K562 (cell line): ENCODE data around the gene RAE1. TPM values are rescaled to one million over a fixed set of nuclear protein-coding genes. Genes with fewer than 3 reads are reported as not detected.
A peak's percentile ranks its signal among the peaks of the same experiment; 100 is the strongest.

Experiments used
- BHLHE40 ChIP-seq: IDR thresholded peaks from 2 replicates; pipeline ENCODE4 v1.6.1; 2011; ENCODE audit warnings: low read length, improper control_type of control experiment
- CBX1 ChIP-seq: sonication (generic); IDR thresholded peaks from 2 replicates; pipeline ENCODE4 v1.6.1; 2016; ENCODE audit warnings: antibody characterized with exemption, low read depth, mild to moderate bottlenecking
- CHCHD3 ChIP-seq: fragments of 250-450 bp; sonication (Bioruptor Pico); IDR thresholded peaks from 2 replicates; pipeline ENCODE4 v2.1.2; 2022; ENCODE audit warnings: mild to moderate bottlenecking
- ERF ChIP-seq: fragments of 450-650 bp; formaldehyde crosslinking; IDR thresholded peaks from 2 replicates; pipeline ENCODE4 v1.4.0; 2020; ENCODE audit warnings: mild to moderate bottlenecking, mixed read lengths
- ILF3 ChIP-seq: fragments of 450-650 bp; IDR thresholded peaks from 2 replicates; pipeline ENCODE4 v1.6.1; 2018; ENCODE audit warnings: antibody characterized with exemption, mild to moderate bottlenecking, moderate library complexity, borderline replicate concordance
- KAT8 ChIP-seq: fragments of 450-650 bp; IDR thresholded peaks from 2 replicates; pipeline ENCODE4 v1.6.1; 2016; ENCODE audit warnings: low read depth, mild to moderate bottlenecking
- KLF16 ChIP-seq: IDR thresholded peaks from 2 replicates; pipeline ENCODE4 v1.6.1; 2016; ENCODE audit warnings: antibody characterized with exemption
- MECOM ChIP-seq: fragments of 250-450 bp; sonication (Bioruptor Pico); IDR thresholded peaks from 2 replicates; pipeline ENCODE4 v1.8.0; 2022; ENCODE audit warnings: inconsistent platforms
- NFE2 ChIP-seq: IDR thresholded peaks from 2 replicates; pipeline ENCODE4 v1.6.1; 2014; ENCODE audit warnings: antibody characterized with exemption, low read depth
- RFX7 ChIP-seq: fragments of 250-450 bp; sonication (Bioruptor Pico); IDR thresholded peaks from 2 replicates; pipeline ENCODE4 v1.5.1; 2021; ENCODE audit warnings: mild to moderate bottlenecking
- SMAD1 ChIP-seq: fragments of 150-350 bp; IDR thresholded peaks from 2 replicates; pipeline ENCODE4 v1.6.1; 2014; ENCODE audit warnings: low read length, low read depth; ENCODE audit not compliant: partially characterized antibody
- SNRNP70 ChIP-seq: fragments of 200-400 bp; formaldehyde crosslinking; optimal IDR thresholded peaks from 2 replicates; pipeline ENCODE3; 2017; ENCODE audit warnings: low read depth, low read length
- STAT5B ChIP-seq: fragments of 250-450 bp; sonication (Bioruptor Pico); IDR thresholded peaks from 2 replicates; pipeline ENCODE4 v1.8.0; 2021; ENCODE audit warnings: mild to moderate bottlenecking, inconsistent platforms
- TOE1 ChIP-seq, 2 experiments: fragments of 450-650 bp in 1 of 2; sonication (generic) in 1 of 2; formaldehyde crosslinking in 1 of 2; IDR thresholded peaks; 2 replicates each; pipeline versions ENCODE4 v1.7.1 to v1.8.0; 2016 to 2022; ENCODE audit warnings: borderline replicate concordance in 2 of 2, mild to moderate bottlenecking in 2 of 2, antibody characterized with exemption in 1 of 2, inconsistent platforms in 1 of 2, low read depth in 1 of 2, missing genetic modification reagents in 1 of 2, moderate library complexity in 1 of 2
- ZKSCAN1 ChIP-seq: fragments of 150-350 bp; IDR thresholded peaks from 2 replicates; pipeline ENCODE4 v1.6.1; 2016; ENCODE audit warnings: low read depth, low read length
- ZNF274 ChIP-seq: IDR thresholded peaks from 2 replicates; pipeline ENCODE4 v1.6.1; 2011; ENCODE audit warnings: low read depth, mild to moderate bottlenecking, low read length, moderate library complexity, borderline replicate concordance
- polyA plus RNA-seq, 8 experiments: library from polyadenylated mRNA; depleted of rRNA in 4 of 8; stranded (reverse) in 5 of 8; unstranded in 3 of 8; fragments of >200 nt; fragmentation: Nextera tagmentation in 2 of 8; fragmentation: Illumina TruSeq in 1 of 8; extraction: Ambion mirVana in 2 of 8; extraction: Trizol in 1 of 8; gene quantifications; 2 replicates each; pipeline versions ENCODE4 v1.2.1 to v1.2.3, GENCODE V29; 2011 to 2014; ENCODE audit warnings: inconsistent platforms in 1 of 8, missing spikeins in 1 of 8
- total RNA-seq, 7 experiments: library from RNA; depleted of rRNA in 6 of 7; stranded (reverse); fragments of >200 nt in 6 of 7; fragmentation: Illumina TruSeq in 2 of 7; extraction: Trizol in 2 of 7; gene quantifications; 2 replicates each; pipeline versions ENCODE4 v1.2.1 to v1.2.3, GENCODE V29; 2011 to 2021; ENCODE audit warnings: low replicate concordance in 1 of 7
- TF ChIP-seq, protein P1 (sequence below): fragments of 450-650 bp; IDR thresholded peaks from 2 replicates; pipeline ENCODE4 v1.6.1; 2016
- TF ChIP-seq, protein P2 (sequence below): fragments of 200-600 bp; sonication (generic); IDR thresholded peaks from one replicate; pipeline ENCODE4 v1.6.1; 2012; ENCODE audit warnings: mild to moderate bottlenecking, low read depth, low read length, inconsistent platforms

RAE1 gene
- total and polyA plus RNA-seq, 9 of the 15 experiments (the other 6 are each of a cell fraction or from before 2014, with no cell fraction given): 33.7 to 248 (median 77.7) TPM

GRCh38 chr20:57412347-57413029, 61.4 kb downstream of the RAE1 start (continued):
- no peak for TF ChIP-seq SMAD1
- no peak for TF ChIP-seq RFX7 (CRISPR knock-in tag)
- no peak for TF ChIP-seq ILF3
- peak; percentile 18; the same call in 1 of the 2 replicates for TF ChIP-seq ERF (CRISPR knock-in tag)
- TF ChIP-seq CHCHD3 (CRISPR knock-in tag): no peak
- no peak for TF ChIP-seq MECOM (CRISPR knock-in tag)
- TF ChIP-seq SNRNP70: no peak
- no peak for TF ChIP-seq TOE1 (IDR thresholded peaks at IDR 0.05; ENCODE audit: borderline replicate concordance)
- no peak for TF ChIP-seq TOE1 (CRISPR knock-in tag; IDR thresholded peaks at IDR 0.05; ENCODE audit: borderline replicate concordance, low read depth)
- peak; percentile 48; the same call in 1 of the 2 replicates for TF ChIP-seq BHLHE40
- peak; percentile 27; the same call in 1 of the 2 replicates for TF ChIP-seq KLF16
- no peak for TF ChIP-seq STAT5B (CRISPR knock-in tag)
- TF ChIP-seq, protein P1, sequence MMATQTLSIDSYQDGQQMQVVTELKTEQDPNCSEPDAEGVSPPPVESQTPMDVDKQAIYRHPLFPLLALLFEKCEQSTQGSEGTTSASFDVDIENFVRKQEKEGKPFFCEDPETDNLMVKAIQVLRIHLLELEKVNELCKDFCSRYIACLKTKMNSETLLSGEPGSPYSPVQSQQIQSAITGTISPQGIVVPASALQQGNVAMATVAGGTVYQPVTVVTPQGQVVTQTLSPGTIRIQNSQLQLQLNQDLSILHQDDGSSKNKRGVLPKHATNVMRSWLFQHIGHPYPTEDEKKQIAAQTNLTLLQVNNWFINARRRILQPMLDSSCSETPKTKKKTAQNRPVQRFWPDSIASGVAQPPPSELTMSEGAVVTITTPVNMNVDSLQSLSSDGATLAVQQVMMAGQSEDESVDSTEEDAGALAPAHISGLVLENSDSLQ: no peak
- TF ChIP-seq KAT8: no peak
- no peak for TF ChIP-seq CBX1
- TF ChIP-seq ZKSCAN1: no peak
- no peak for TF ChIP-seq ZNF274
- no peak for TF ChIP-seq NFE2
- TF ChIP-seq, protein P2, sequence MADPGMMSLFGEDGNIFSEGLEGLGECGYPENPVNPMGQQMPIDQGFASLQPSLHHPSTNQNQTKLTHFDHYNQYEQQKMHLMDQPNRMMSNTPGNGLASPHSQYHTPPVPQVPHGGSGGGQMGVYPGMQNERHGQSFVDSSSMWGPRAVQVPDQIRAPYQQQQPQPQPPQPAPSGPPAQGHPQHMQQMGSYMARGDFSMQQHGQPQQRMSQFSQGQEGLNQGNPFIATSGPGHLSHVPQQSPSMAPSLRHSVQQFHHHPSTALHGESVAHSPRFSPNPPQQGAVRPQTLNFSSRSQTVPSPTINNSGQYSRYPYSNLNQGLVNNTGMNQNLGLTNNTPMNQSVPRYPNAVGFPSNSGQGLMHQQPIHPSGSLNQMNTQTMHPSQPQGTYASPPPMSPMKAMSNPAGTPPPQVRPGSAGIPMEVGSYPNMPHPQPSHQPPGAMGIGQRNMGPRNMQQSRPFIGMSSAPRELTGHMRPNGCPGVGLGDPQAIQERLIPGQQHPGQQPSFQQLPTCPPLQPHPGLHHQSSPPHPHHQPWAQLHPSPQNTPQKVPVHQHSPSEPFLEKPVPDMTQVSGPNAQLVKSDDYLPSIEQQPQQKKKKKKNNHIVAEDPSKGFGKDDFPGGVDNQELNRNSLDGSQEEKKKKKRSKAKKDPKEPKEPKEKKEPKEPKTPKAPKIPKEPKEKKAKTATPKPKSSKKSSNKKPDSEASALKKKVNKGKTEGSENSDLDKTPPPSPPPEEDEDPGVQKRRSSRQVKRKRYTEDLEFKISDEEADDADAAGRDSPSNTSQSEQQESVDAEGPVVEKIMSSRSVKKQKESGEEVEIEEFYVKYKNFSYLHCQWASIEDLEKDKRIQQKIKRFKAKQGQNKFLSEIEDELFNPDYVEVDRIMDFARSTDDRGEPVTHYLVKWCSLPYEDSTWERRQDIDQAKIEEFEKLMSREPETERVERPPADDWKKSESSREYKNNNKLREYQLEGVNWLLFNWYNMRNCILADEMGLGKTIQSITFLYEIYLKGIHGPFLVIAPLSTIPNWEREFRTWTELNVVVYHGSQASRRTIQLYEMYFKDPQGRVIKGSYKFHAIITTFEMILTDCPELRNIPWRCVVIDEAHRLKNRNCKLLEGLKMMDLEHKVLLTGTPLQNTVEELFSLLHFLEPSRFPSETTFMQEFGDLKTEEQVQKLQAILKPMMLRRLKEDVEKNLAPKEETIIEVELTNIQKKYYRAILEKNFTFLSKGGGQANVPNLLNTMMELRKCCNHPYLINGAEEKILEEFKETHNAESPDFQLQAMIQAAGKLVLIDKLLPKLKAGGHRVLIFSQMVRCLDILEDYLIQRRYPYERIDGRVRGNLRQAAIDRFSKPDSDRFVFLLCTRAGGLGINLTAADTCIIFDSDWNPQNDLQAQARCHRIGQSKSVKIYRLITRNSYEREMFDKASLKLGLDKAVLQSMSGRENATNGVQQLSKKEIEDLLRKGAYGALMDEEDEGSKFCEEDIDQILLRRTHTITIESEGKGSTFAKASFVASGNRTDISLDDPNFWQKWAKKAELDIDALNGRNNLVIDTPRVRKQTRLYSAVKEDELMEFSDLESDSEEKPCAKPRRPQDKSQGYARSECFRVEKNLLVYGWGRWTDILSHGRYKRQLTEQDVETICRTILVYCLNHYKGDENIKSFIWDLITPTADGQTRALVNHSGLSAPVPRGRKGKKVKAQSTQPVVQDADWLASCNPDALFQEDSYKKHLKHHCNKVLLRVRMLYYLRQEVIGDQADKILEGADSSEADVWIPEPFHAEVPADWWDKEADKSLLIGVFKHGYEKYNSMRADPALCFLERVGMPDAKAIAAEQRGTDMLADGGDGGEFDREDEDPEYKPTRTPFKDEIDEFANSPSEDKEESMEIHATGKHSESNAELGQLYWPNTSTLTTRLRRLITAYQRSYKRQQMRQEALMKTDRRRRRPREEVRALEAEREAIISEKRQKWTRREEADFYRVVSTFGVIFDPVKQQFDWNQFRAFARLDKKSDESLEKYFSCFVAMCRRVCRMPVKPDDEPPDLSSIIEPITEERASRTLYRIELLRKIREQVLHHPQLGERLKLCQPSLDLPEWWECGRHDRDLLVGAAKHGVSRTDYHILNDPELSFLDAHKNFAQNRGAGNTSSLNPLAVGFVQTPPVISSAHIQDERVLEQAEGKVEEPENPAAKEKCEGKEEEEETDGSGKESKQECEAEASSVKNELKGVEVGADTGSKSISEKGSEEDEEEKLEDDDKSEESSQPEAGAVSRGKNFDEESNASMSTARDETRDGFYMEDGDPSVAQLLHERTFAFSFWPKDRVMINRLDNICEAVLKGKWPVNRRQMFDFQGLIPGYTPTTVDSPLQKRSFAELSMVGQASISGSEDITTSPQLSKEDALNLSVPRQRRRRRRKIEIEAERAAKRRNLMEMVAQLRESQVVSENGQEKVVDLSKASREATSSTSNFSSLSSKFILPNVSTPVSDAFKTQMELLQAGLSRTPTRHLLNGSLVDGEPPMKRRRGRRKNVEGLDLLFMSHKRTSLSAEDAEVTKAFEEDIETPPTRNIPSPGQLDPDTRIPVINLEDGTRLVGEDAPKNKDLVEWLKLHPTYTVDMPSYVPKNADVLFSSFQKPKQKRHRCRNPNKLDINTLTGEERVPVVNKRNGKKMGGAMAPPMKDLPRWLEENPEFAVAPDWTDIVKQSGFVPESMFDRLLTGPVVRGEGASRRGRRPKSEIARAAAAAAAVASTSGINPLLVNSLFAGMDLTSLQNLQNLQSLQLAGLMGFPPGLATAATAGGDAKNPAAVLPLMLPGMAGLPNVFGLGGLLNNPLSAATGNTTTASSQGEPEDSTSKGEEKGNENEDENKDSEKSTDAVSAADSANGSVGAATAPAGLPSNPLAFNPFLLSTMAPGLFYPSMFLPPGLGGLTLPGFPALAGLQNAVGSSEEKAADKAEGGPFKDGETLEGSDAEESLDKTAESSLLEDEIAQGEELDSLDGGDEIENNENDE: no peak
